Measurements from ENCODE around the gene LAMTOR4. TPM values are rescaled to one million over a fixed set of nuclear protein-coding genes. Genes with fewer than 3 reads are reported as not detected.
A peak's percentile ranks its signal among the peaks of the same experiment; 100 is the strongest.

Gene LAMTOR4
- total RNA-seq, 1 donor from 2014 or later, result 208 TPM

- no peak for DNase-seq (ENCODE audit: low read depth)
- H3K27me3 ChIP-seq (ENCODE audit: control insufficient read depth, insufficient read depth, low read length), result no peaks in the 10 kb centered on the region
- peaks cover 3% of the 10 kb centered on the region for H3K36me3 ChIP-seq (ENCODE audit: control insufficient read depth, insufficient read depth, low read length)
- TF ChIP-seq, protein P1, sequence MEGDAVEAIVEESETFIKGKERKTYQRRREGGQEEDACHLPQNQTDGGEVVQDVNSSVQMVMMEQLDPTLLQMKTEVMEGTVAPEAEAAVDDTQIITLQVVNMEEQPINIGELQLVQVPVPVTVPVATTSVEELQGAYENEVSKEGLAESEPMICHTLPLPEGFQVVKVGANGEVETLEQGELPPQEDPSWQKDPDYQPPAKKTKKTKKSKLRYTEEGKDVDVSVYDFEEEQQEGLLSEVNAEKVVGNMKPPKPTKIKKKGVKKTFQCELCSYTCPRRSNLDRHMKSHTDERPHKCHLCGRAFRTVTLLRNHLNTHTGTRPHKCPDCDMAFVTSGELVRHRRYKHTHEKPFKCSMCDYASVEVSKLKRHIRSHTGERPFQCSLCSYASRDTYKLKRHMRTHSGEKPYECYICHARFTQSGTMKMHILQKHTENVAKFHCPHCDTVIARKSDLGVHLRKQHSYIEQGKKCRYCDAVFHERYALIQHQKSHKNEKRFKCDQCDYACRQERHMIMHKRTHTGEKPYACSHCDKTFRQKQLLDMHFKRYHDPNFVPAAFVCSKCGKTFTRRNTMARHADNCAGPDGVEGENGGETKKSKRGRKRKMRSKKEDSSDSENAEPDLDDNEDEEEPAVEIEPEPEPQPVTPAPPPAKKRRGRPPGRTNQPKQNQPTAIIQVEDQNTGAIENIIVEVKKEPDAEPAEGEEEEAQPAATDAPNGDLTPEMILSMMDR (IDR thresholded peaks at IDR 0.05; ENCODE audit: insufficient read depth, low read length, poor library complexity, severe bottlenecking), result no peak
- H3K4me3 ChIP-seq (ENCODE audit: low read depth, low read length), result no peak overlapping the region
Observed at GRCh38 chr7:100105534-100105933, 43.2 kb upstream of the LAMTOR4 start.

GRCh38 chr7:100106633-100107032, 42.1 kb upstream of the LAMTOR4 start:
- Histone ChIP-seq H3K27me3 (ENCODE audit: control insufficient read depth, insufficient read depth, low read length) (no peaks in the 10 kb centered on the region), H3K4me3 (ENCODE audit: low read depth, low read length) (no peak overlapping the region), H3K36me3 (ENCODE audit: control insufficient read depth, insufficient read depth, low read length) (peaks cover 4% of the 10 kb centered on the region)
- TF ChIP-seq, protein P1 (IDR thresholded peaks at IDR 0.05; ENCODE audit: insufficient read depth, low read length, poor library complexity, severe bottlenecking), result no peak
- DNase-seq (ENCODE audit: low read depth), result no peak

DNA sequence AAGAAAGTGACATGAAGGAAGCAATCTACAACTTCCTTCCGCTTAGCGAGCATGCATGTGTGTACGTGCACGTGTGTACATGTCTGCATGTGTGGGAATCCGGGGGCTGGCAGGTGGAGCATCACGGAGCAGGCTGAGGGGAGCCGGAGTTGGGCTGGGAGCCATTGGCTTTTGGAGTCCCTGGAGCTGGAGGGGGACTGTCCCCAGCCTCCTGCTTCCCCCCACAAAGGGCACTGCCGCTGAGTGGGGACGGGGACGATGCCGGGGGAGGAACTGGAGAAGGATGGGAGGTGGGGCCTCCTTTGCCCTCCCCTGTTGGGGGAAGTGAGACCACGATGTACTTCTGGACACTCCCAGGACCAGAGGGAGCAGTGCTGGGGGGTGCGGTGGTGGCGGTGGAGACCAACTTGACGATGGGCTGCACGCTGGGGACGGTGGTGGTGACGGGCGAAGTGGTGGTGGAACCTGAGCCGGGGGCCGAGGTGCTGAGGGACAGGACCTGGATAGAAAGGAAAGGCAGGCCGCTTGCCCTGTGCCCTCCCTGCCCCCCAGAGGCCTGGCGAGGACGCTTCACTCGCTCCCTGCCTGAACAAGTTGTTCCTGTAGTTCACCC, 41.5 kb upstream of the LAMTOR4 start:
- Histone ChIP-seq H3K27me3 (ENCODE audit: control insufficient read depth, insufficient read depth, low read length) (no peaks in the 10 kb centered on the region), H3K4me3 (ENCODE audit: low read depth, low read length) (no peak overlapping the region), H3K36me3 (ENCODE audit: control insufficient read depth, insufficient read depth, low read length) (peaks cover 5% of the 10 kb centered on the region)
- DNase-seq (ENCODE audit: low read depth), result no peak
- TF ChIP-seq, protein P1 (IDR thresholded peaks at IDR 0.05; ENCODE audit: insufficient read depth, low read length, poor library complexity, severe bottlenecking), result no peak

DNA sequence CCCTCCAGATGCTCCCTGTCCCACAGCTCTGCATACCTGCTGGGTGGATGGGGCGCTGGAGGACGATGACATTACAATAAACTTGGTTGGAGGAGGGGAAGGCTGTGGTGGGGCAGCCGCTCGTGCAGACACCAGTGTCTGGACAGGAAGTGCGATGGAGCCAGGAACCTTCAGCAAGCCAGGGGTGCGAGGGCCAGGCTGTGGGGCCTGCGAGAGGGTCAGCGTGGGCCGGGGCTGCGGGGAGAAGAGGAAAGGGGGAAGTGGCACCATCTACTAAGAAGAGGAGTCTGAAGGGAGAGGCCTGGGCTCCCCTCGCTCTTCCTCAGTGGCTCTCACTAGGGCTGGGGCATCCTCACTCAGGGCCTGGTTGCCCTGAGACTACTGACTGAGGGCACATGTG, 40.8 kb upstream of the LAMTOR4 start:
- TF ChIP-seq, protein P1 (IDR thresholded peaks at IDR 0.05; ENCODE audit: insufficient read depth, low read length, poor library complexity, severe bottlenecking), result no peak
- H3K36me3 ChIP-seq (ENCODE audit: control insufficient read depth, insufficient read depth, low read length), result peaks cover 5% of the 10 kb centered on the region
- H3K4me3 ChIP-seq (ENCODE audit: low read depth, low read length), result no peak overlapping the region
- H3K27me3 ChIP-seq (ENCODE audit: control insufficient read depth, insufficient read depth, low read length), result no peaks in the 10 kb centered on the region
- no peak for DNase-seq (ENCODE audit: low read depth)

DNA sequence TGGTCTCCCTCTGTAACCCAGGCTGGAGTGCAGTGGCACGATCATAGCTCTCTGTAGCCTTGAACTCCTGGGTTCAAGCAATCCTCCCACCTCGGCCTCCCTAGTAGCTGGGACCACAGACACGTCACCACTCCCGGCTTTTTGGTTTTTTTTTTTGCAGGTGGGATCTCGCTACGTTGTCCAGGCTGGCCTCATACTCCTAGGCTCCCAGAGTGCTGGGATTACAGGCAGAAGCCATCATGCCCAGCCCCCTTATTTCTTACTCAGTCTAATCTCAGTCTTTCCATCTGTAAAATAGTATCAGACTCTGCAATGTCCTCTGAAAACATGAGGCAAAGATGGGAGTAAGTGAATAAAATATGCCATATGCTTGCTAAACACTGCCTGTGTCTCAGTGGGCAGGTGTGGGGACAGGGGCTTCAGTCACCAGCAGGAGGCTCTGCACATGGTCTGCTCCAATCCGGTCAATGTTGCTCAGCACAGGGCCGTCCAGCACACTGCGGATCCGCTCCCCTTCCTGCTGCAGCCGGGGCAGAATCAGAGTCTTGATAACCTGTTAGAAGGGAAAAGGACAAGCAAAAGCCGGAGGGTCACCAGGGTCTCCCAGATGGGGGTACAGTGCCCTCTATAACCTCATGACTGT, 39.1 kb upstream of the LAMTOR4 start:
- Histone ChIP-seq H3K36me3 (ENCODE audit: control insufficient read depth, insufficient read depth, low read length) (peaks cover 4% of the 10 kb centered on the region), H3K27me3 (ENCODE audit: control insufficient read depth, insufficient read depth, low read length) (no peaks in the 10 kb centered on the region), H3K4me3 (ENCODE audit: low read depth, low read length) (no peak overlapping the region)
- DNase-seq (ENCODE audit: low read depth), result no peak
- TF ChIP-seq, protein P1 (IDR thresholded peaks at IDR 0.05; ENCODE audit: insufficient read depth, low read length, poor library complexity, severe bottlenecking), result peak; percentile 9

GRCh38 chr7:100111156-100111555, 37.6 kb upstream of the LAMTOR4 start:
- Histone ChIP-seq H3K36me3 (ENCODE audit: control insufficient read depth, insufficient read depth, low read length) (peaks cover 4% of the 10 kb centered on the region), H3K27me3 (ENCODE audit: control insufficient read depth, insufficient read depth, low read length) (no peaks in the 10 kb centered on the region), H3K4me3 (ENCODE audit: low read depth, low read length) (no peak overlapping the region)
- TF ChIP-seq, protein P1 (IDR thresholded peaks at IDR 0.05; ENCODE audit: insufficient read depth, low read length, poor library complexity, severe bottlenecking), result no peak
- DNase-seq (ENCODE audit: low read depth), result no peak

Measured in kidney epithelial cell (primary cell).